Activated gamma-delta T cell (primary cell): ENCODE results near the gene CSN1S1.

ENCODE experiments used
- DNase-seq: peaks from one replicate; lab custom pipeline; 2025; lab: John Stamatoyannopoulos, UW

CSN1S1 gene

DNA sequence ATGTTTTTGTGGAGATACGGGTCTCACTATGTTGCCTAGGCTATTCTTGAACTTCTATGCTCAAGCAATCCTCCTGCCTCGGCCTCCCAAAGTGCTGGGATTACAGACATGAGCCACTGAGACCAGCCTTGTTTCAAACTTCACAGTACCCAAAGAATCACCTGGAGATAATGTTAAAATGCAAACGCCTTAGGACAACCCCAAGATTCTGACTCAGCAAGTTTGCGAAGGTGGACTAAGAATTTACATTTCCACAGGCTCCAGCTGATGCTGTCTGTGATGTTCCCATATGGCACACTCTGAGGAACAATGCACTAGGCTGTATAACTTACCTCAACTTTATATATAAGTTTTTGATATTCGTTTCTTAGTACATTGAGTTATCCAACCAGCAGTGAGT, 63.9 kb downstream of the CSN1S1 start:
- no peak for DNase-seq

DNA sequence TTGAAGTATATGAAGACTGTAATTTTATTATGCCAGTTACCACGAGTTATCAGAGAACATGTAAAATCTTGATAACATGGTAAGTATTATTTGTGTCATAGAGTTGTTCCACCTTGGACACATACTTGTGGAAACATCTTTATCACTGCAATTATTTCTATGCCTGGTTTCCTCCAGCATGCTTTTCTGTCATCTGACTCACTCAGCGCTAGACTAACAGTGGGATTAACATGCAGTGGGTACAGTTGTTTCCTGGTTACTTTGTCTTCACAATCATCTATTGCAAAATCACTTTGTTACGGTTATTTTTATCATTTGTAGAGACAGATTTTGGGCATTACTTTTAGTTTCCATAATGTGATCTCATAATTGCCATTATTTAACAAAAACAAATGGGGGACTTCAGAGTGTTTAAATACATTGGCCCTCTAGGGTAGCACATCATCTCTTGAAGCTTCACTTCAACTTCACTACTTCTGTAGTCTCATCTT, 64.7 kb downstream of the CSN1S1 start, which contains the start of gene STATH:
Gene STATH (plus strand): TSS at position 441 of the 491 bp plus-strand sequence. CDS start 2,472 bp downstream, outside the sequence.
- DNase-seq = no peak
